GM12878 (cell line): ENCODE data around the gene MPZL3. TPM values are rescaled to one million over a fixed set of nuclear protein-coding genes. Genes with fewer than 3 reads are reported as not detected.

Source experiments
- ATF2 ChIP-seq: IDR thresholded peaks from 2 replicates; pipeline ENCODE4 v1.6.1; 2012; ENCODE audit warnings: low read length, inconsistent platforms
- BCL11A ChIP-seq: IDR thresholded peaks from 2 replicates; pipeline ENCODE4 v1.6.1; 2011; ENCODE audit warnings: low read depth, low read length
- BHLHE40 ChIP-seq, 2 experiments: fragments of 450-650 bp in 1 of 2; IDR thresholded peaks; 2 replicates each; pipeline ENCODE4 v1.6.1; 2011 to 2017; ENCODE audit warnings: low read depth in 2 of 2, borderline replicate concordance in 1 of 2, improper control_type of control experiment in 1 of 2, low read length in 1 of 2, mild to moderate bottlenecking in 1 of 2
- CEBPZ ChIP-seq: fragments of 150-350 bp; IDR thresholded peaks from 2 replicates; pipeline ENCODE4 v1.6.1; 2016; ENCODE audit warnings: low read depth, low read length
- CREM ChIP-seq: IDR thresholded peaks from 2 replicates; pipeline ENCODE4 v1.6.1; 2014; ENCODE audit warnings: antibody characterized with exemption, low read depth
- EP300 ChIP-seq, 2 experiments: fragments of 150-350 bp in 1 of 2; IDR thresholded peaks; 2 replicates each; pipeline ENCODE4 v1.6.1; 2011 to 2012; ENCODE audit warnings: low read depth in 2 of 2, low read length in 2 of 2, borderline replicate concordance in 1 of 2, improper control_type of control experiment in 1 of 2, inconsistent platforms in 1 of 2; ENCODE audit not compliant: control insufficient read depth in 1 of 2
- ESRRA ChIP-seq: IDR thresholded peaks from 2 replicates; pipeline ENCODE4 v1.6.1; 2012; ENCODE audit warnings: mild to moderate bottlenecking, low read length, improper control_type of control experiment
- EZH2 ChIP-seq: IDR thresholded peaks from 2 replicates; pipeline ENCODE4 v1.6.1; 2012; ENCODE audit warnings: low read depth, mild to moderate bottlenecking, control low read depth, inconsistent platforms, low read length, borderline replicate concordance; ENCODE audit not compliant: control insufficient read depth
- GATAD2B ChIP-seq: fragments of 450-650 bp; conservative IDR thresholded peaks from 2 replicates; pipeline ENCODE4 v1.6.1; 2017; ENCODE audit warnings: low read depth, mild to moderate bottlenecking, moderate library complexity
- IKZF2 ChIP-seq, 2 experiments: fragments of 450-650 bp; IDR thresholded peaks; 2 replicates each; pipeline ENCODE4 v1.6.1; 2017; ENCODE audit warnings: mild to moderate bottlenecking in 2 of 2, moderate library complexity in 2 of 2
- IRF4 ChIP-seq: IDR thresholded peaks from 2 replicates; pipeline ENCODE4 v1.6.1; 2011; ENCODE audit warnings: low read depth, low read length
- MEF2A ChIP-seq: IDR thresholded peaks from 2 replicates; pipeline ENCODE4 v1.6.1; 2011; ENCODE audit warnings: low read depth, mild to moderate bottlenecking, low read length, moderate library complexity; ENCODE audit not compliant: insufficient read depth
- MTA3 ChIP-seq: IDR thresholded peaks from 2 replicates; pipeline ENCODE4 v1.6.1; 2012; ENCODE audit warnings: low read length, inconsistent platforms, borderline replicate concordance
- MYB ChIP-seq: fragments of 150-350 bp; IDR thresholded peaks from 2 replicates; pipeline ENCODE4 v1.6.1; 2014; ENCODE audit warnings: mild to moderate bottlenecking, low read depth, low read length, borderline replicate concordance
- NBN ChIP-seq: fragments of 450-650 bp; IDR thresholded peaks from 2 replicates; pipeline ENCODE4 v1.6.1; 2016
- NFIC ChIP-seq: IDR thresholded peaks from 2 replicates; pipeline ENCODE4 v1.6.1; 2012; ENCODE audit warnings: low read depth, mild to moderate bottlenecking, inconsistent platforms, low read length, moderate library complexity
- PML ChIP-seq: IDR thresholded peaks from 2 replicates; pipeline ENCODE4 v1.6.1; 2012; ENCODE audit warnings: low read length, inconsistent platforms
- POU2F2 ChIP-seq: IDR thresholded peaks from 3 replicates; pipeline ENCODE4 v1.6.1; 2011; ENCODE audit warnings: low read depth, mild to moderate bottlenecking, low read length, borderline replicate concordance
- RCOR1 ChIP-seq: conservative IDR thresholded peaks from 2 replicates; pipeline ENCODE4 v1.6.1; 2012; ENCODE audit warnings: low read depth, low read length, improper control_type of control experiment
- SRF ChIP-seq, 2 experiments: IDR thresholded peaks; 2 replicates each; pipeline ENCODE4 v1.6.1; 2011; ENCODE audit warnings: low read depth in 2 of 2, low read length in 2 of 2, mild to moderate bottlenecking in 1 of 2, moderate library complexity in 1 of 2
- STAT1 ChIP-seq: fragments of 450-650 bp; conservative IDR thresholded peaks from 2 replicates; pipeline ENCODE4 v1.6.1; 2014; ENCODE audit warnings: antibody characterized with exemption, mild to moderate bottlenecking
- SUZ12 ChIP-seq: fragments of 200-600 bp; sonication (generic); IDR thresholded peaks from one replicate; pipeline ENCODE4 v1.6.1; 2018; ENCODE audit warnings: antibody characterized with exemption, mild to moderate bottlenecking; ENCODE audit not compliant: unreplicated experiment
- ZBTB11 ChIP-seq: fragments of 450-650 bp; formaldehyde crosslinking; IDR thresholded peaks from 2 replicates; pipeline ENCODE4 v1.5.0; 2022; ENCODE audit warnings: mild to moderate bottlenecking, missing genetic modification characterization
- polyA plus RNA-seq, 11 experiments: library from polyadenylated mRNA; depleted of rRNA in 4 of 11; unstranded in 6 of 11; stranded (reverse) in 5 of 11; fragments of >200 nt; fragmentation: Nextera tagmentation in 4 of 11; fragmentation: Illumina TruSeq in 1 of 11; extraction: Ambion mirVana in 4 of 11; extraction: Trizol in 1 of 11; gene quantifications; 1 replicate in 1 of 11; 2 replicates in 10 of 11; pipeline versions ENCODE4 v1.2.1 to v1.2.3, GENCODE V29; 2011 to 2016; ENCODE audit warnings: inconsistent platforms in 2 of 11, missing spikeins in 2 of 11, low read depth in 1 of 11
- total RNA-seq, 4 experiments: library from RNA; depleted of rRNA in 3 of 4; stranded (reverse); fragments of >200 nt in 3 of 4; fragmentation: Illumina TruSeq in 1 of 4; extraction: Trizol in 1 of 4; gene quantifications; 2 replicates each; pipeline versions ENCODE4 v1.2.1 to v1.2.3, GENCODE V29; 2013 to 2021

MPZL3 gene
- total and polyA plus RNA-seq, 10 of the 15 experiments (the other 5 are each of a cell fraction or from before 2014, with no cell fraction given) = 2.1 to 7.5 (median 6.2) TPM

GRCh38 chr11:118214210-118214914, 37.8 kb downstream of the MPZL3 start (continued):
- TF ChIP-seq MTA3 (peak; percentile 96; the same call in 1 of the 2 replicates), IKZF2 (IDR thresholded peaks at IDR 0.05) (peak; percentile 99 to 100), GATAD2B (peak; percentile 88), CREM (peak; percentile 57; the same call in 1 of the 2 replicates), EP300 (IDR thresholded peaks at IDR 0.05; ENCODE audit: borderline replicate concordance in 1 of 2, control insufficient read depth in 1 of 2, low read depth in 2 of 2, low read length in 2 of 2) (peak; percentile 84 to 94; a peak in 3 of 4 replicates), SUZ12 (no peak), NFIC (peak; percentile 94), ATF2 (peak; percentile 75; the same call in 1 of the 2 replicates), BCL11A (peak; percentile 87), ESRRA (no peak), STAT1 (no peak), PML (0 out of 2 replicates have a peak, but pooled peaks have one; percentile 29), CEBPZ (no peak), SRF (IDR thresholded peaks at IDR 0.05; ENCODE audit: low read depth in 2 of 2, low read length in 2 of 2) (no peak), EZH2 (no peak), ZBTB11 (CRISPR knock-in tag) (no peak), IRF4 (peak; percentile 84), POU2F2 (peak; percentile 38; the same call in 1 of the 3 replicates), MYB (no peak), RCOR1 (peak; percentile 61; the same call in 1 of the 2 replicates), NBN (peak; percentile 81), BHLHE40 (IDR thresholded peaks at IDR 0.05; ENCODE audit: borderline replicate concordance in 1 of 2, low read depth in 2 of 2, low read length in 1 of 2) (peak; percentile 67 to 72; a peak in 2 of 4 replicates), MEF2A (no peak)
